Fibroblast of mammary gland (primary cell): ENCODE measurements around the gene ZNF485.
A peak's percentile ranks its signal among the peaks of the same experiment; 100 is the strongest.

Source experiments
- DNase-seq: peaks from one replicate; pipeline ENCODE4 v3.0.0-alpha.2; 2010; ENCODE audit warnings: low read depth
- H3K4me3 ChIP-seq: 2 replicates; pipeline ENCODE4 v1.5.1; 2011; ENCODE audit warnings: low read depth, mild to moderate bottlenecking, low read length, moderate library complexity; ENCODE audit not compliant: control insufficient read depth
- TF ChIP-seq, protein P1 (sequence below): conservative IDR thresholded peaks from 2 replicates; pipeline ENCODE4 v1.5.1; 2011; ENCODE audit warnings: low read depth, low read length, inconsistent platforms; ENCODE audit not compliant: control insufficient read depth, insufficient read depth

ZNF485 gene

DNA sequence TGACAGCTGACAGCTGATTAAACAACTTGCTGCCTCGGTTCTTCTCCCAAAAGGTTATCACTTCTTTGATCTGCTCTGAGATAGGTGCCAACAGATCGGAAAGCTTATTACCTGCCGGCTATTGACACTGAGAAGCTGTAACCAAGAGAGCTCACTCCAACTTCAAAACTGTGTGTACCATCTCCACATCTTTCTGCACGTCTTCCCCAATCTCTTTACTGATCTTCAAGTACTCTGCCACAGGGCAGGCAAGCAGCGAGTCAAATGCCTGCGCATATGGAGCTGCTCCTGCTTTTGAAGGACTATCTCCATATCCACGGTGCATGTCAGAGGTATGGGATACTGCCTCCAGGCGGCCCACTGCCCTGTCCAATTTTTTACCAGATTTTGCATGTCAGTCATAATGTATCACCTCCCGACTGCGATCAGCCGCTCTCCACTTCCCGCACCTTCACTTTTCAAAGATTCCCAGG is 352 bp upstream of the ZNF485 start:
- TF ChIP-seq, protein P1, sequence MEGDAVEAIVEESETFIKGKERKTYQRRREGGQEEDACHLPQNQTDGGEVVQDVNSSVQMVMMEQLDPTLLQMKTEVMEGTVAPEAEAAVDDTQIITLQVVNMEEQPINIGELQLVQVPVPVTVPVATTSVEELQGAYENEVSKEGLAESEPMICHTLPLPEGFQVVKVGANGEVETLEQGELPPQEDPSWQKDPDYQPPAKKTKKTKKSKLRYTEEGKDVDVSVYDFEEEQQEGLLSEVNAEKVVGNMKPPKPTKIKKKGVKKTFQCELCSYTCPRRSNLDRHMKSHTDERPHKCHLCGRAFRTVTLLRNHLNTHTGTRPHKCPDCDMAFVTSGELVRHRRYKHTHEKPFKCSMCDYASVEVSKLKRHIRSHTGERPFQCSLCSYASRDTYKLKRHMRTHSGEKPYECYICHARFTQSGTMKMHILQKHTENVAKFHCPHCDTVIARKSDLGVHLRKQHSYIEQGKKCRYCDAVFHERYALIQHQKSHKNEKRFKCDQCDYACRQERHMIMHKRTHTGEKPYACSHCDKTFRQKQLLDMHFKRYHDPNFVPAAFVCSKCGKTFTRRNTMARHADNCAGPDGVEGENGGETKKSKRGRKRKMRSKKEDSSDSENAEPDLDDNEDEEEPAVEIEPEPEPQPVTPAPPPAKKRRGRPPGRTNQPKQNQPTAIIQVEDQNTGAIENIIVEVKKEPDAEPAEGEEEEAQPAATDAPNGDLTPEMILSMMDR = peak; percentile 4

DNA sequence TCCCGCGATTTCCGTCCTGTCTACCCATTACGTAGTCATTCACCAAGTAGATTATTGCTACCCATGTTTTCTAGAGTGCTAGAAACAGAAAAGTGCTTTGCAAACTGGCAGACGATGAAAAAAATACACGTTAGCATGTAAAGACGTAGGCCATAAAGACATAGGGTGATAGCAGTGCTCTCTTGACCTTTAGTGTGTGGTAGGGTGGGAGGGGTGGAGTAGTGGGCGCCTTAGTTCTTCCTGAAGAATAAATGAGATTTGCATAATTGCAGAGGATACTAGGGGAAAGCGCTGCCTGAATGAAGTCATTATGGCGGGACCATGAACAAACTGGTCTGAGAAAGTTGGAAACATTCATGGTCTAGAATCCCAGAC is 948 bp downstream of the ZNF485 start:
- no peak for DNase-seq
- TF ChIP-seq, protein P1 = no peak
- peak overlapping the region; percentile 71 for H3K4me3 ChIP-seq

More for the DNA sequence above, 352 bp upstream of the ZNF485 start:
- peak overlapping the region; percentile 71 for H3K4me3 ChIP-seq
- no peak for DNase-seq

DNA sequence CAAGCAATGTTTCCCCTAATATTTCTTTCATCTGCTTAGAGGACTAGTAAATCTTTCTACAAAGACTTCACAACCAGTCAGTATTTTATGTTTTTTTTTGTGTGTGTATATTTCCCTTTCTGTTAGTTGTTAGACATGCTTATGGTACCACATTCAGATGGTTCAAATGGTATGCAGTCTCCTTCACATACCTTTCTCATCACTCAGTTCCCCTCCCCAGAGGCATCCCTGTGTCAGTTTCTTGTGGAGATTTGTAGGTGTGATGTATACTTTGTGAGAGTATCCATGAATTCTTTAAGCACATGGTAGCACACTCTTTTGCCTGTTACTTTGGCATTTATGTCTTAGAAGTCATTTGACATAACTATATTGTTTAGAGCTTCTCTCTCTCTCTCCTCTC is 4.4 kb downstream of the ZNF485 start:
- TF ChIP-seq, protein P1 = no peak
- DNase-seq = peak; percentile 49
- no peak overlapping the region for H3K4me3 ChIP-seq

DNA sequence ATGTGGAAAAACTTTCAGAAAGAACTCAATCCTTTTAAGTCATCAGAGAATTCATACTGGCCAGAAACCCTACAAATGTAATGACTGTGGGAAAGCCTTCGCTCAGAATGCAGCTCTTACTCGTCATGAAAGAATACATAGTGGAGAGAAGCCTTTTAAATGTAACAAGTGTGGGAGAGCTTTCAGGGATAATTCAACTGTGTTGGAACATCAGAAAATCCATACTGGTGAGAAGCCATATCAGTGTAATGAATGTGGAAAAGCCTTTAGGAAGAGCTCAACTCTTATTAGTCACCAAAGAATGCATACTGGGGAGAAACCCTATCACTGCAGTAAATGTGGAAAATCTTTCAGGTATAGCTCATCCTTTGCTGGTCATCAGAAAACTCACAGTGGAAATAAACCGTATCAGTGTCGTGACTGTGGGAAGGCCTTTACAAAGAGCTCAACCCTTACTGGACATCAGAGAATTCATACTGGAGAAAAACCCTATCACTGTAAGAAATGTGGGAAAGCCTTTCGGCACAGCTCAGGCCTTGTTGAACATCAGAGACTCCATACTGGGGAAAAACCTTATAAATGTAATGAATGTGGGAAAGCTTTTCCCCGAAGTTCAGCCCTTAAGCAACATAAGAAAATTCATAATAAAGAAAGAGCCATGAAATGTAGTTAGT is 10.6 kb downstream of the ZNF485 start:
- no peak for DNase-seq
- H3K4me3 ChIP-seq = no peak overlapping the region
- TF ChIP-seq, protein P1 = no peak

DNA sequence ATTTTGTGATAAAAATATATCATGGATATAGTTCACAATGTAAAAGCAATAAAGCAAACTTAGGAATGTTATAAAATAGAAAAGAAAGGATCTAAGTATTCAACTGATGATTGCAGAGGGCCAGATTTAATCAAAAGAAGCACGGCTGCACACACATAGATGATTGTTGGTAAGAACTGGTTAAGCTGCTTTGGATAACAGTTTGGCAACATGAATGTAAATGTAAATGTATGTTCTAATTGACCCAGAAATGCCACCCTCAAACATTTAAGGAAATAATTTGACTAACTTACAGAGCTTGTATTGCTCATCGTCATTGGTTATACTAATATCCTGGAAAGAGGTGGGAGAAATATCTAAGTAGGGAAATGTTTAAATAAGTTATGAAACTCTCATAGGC is 13.1 kb downstream of the ZNF485 start:
- no peak overlapping the region for H3K4me3 ChIP-seq
- TF ChIP-seq, protein P1 = no peak
- DNase-seq = no peak

DNA sequence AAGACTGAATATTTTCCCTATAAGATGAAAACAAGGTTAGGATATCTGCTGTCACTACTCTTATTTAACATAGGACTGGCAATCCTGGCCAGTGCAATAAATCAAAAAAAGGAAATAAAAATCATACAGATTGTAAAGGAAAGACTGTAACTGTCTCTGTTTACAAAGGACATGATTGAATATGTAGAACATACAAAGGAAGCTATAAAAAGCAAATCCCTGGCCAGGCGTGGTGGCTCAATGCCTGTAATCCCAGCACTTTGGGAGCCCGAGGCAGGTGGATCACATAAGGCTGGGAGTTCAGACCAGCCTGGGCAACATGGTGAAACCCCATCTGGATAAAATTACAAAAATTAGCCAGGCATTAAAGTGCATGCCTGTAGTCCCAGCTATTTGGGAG is 15.8 kb downstream of the ZNF485 start:
- H3K4me3 ChIP-seq = no peak overlapping the region
- TF ChIP-seq, protein P1 = no peak
- no peak for DNase-seq
